H1 (cell line): Measurements from ENCODE around the gene ZNF546. TPM values are rescaled to one million over a fixed set of nuclear protein-coding genes. Genes with fewer than 3 reads are reported as not detected.

Experiments
- ATF3 ChIP-seq: IDR thresholded peaks from 2 replicates; pipeline ENCODE4 v1.6.1; 2011; ENCODE audit warnings: low read depth, mild to moderate bottlenecking, low read length; ENCODE audit not compliant: insufficient read depth
- BACH1 ChIP-seq: IDR thresholded peaks from 2 replicates; pipeline ENCODE4 v1.6.1; 2012; ENCODE audit warnings: low read length, improper control_type of control experiment
- CBX5 ChIP-seq: fragments of 300-800, 300-1000 bp; sonication (generic); IDR thresholded peaks from 2 replicates; pipeline ENCODE4 v1.7.1; 2016; ENCODE audit warnings: antibody characterized with exemption, low read length, low read depth
- CBX8 ChIP-seq: fragments of 300-800, 300-1000 bp; sonication (generic); IDR thresholded peaks from 2 replicates; pipeline ENCODE4 v1.7.1; 2016; ENCODE audit warnings: low read depth, low read length, borderline replicate concordance
- FOSL1 ChIP-seq: IDR thresholded peaks from 2 replicates; pipeline ENCODE4 v1.6.1; 2011; ENCODE audit warnings: mild to moderate bottlenecking, low read depth, low read length, moderate library complexity; ENCODE audit not compliant: insufficient read depth
- HDAC2 ChIP-seq, 2 experiments: fragments of 300-600 bp in 1 of 2; sonication (generic) in 1 of 2; IDR thresholded peaks; 2 replicates each; pipeline ENCODE4 v1.6.1; 2011 to 2012; ENCODE audit warnings: low read depth in 2 of 2, low read length in 2 of 2, mild to moderate bottlenecking in 2 of 2, moderate library complexity in 2 of 2, borderline replicate concordance in 1 of 2, inconsistent platforms in 1 of 2
- JUN ChIP-seq: IDR thresholded peaks from 2 replicates; pipeline ENCODE4 v1.6.1; 2011; ENCODE audit warnings: low read depth, mild to moderate bottlenecking, improper control_type of control experiment, low read length
- JUND ChIP-seq: IDR thresholded peaks from 2 replicates; pipeline ENCODE4 v1.6.1; 2011; ENCODE audit warnings: mild to moderate bottlenecking, improper control_type of control experiment, low read length
- KDM1A ChIP-seq: fragments of 200-600, 300-600 bp; sonication (generic); IDR thresholded peaks from 2 replicates; pipeline ENCODE4 v1.7.1; 2016; ENCODE audit warnings: mild to moderate bottlenecking, low read length, borderline replicate concordance
- KDM4A ChIP-seq: IDR thresholded peaks from one replicate; pipeline ENCODE4 v1.7.1; 2012; ENCODE audit warnings: low read depth, mild to moderate bottlenecking, moderate library complexity, low read length, inconsistent platforms; ENCODE audit not compliant: severe bottlenecking
- NANOG ChIP-seq: IDR thresholded peaks from 2 replicates; pipeline ENCODE4 v1.6.1; 2011; ENCODE audit warnings: low read length, low read depth, mild to moderate bottlenecking, inconsistent platforms; ENCODE audit not compliant: insufficient read depth, poor library complexity, severe bottlenecking
- NRF1 ChIP-seq: IDR thresholded peaks from 2 replicates; pipeline ENCODE4 v1.6.1; 2011; ENCODE audit warnings: mild to moderate bottlenecking, low read depth, low read length, improper control_type of control experiment
- POLR2AphosphoS5 ChIP-seq: IDR thresholded peaks from 2 replicates; pipeline ENCODE4 v1.6.1; 2011; ENCODE audit warnings: low read depth, low read length
- POU5F1 ChIP-seq: IDR thresholded peaks from 2 replicates; pipeline ENCODE4 v1.6.1; 2011; ENCODE audit warnings: low read depth, mild to moderate bottlenecking, low read length, moderate library complexity
- RBBP5 ChIP-seq: IDR thresholded peaks from 2 replicates; pipeline ENCODE4 v1.7.1; 2012; ENCODE audit warnings: low read depth, mild to moderate bottlenecking, inconsistent platforms, low read length, moderate library complexity, borderline replicate concordance
- RXRA ChIP-seq: IDR thresholded peaks from 2 replicates; pipeline ENCODE4 v1.6.1; 2011; ENCODE audit warnings: low read depth, mild to moderate bottlenecking, low read length, moderate library complexity; ENCODE audit not compliant: insufficient read depth
- SIRT6 ChIP-seq: IDR thresholded peaks from one replicate; pipeline ENCODE4 v1.7.1; 2012; ENCODE audit warnings: low read length, inconsistent platforms
- SP4 ChIP-seq: IDR thresholded peaks from 2 replicates; pipeline ENCODE4 v1.6.1; 2012; ENCODE audit warnings: low read length, inconsistent platforms
- TAF1 ChIP-seq: IDR thresholded peaks from 2 replicates; pipeline ENCODE4 v1.6.1; 2011; ENCODE audit warnings: mild to moderate bottlenecking, low read depth, low read length
- TAF7 ChIP-seq: optimal IDR thresholded peaks from 2 replicates; pipeline ENCODE3; 2011; ENCODE audit warnings: low read depth, mild to moderate bottlenecking, inconsistent platforms, low read length, moderate library complexity, borderline replicate concordance
- TEAD4 ChIP-seq: IDR thresholded peaks from 2 replicates; pipeline ENCODE4 v1.6.1; 2012; ENCODE audit warnings: low read depth, low read length, inconsistent platforms, mixed read lengths
- USF2 ChIP-seq: IDR thresholded peaks from 2 replicates; pipeline ENCODE4 v1.6.1; 2011; ENCODE audit warnings: low read length, improper control_type of control experiment
- ZNF274 ChIP-seq: IDR thresholded peaks from 2 replicates; pipeline ENCODE4 v1.7.0; 2012; ENCODE audit warnings: low read length, borderline replicate concordance; ENCODE audit errors: extremely low read depth
- polyA plus RNA-seq, 7 experiments: library from polyadenylated mRNA; depleted of rRNA in 3 of 7; stranded (reverse) in 5 of 7; unstranded in 2 of 7; fragments of >200 nt in 5 of 7; fragments of 200-250 nt in 2 of 7; gene quantifications; 1 replicate in 5 of 7; 2 replicates in 1 of 7; 4 replicates in 1 of 7; pipeline versions ENCODE4 v1.2.1 to v1.2.3, GENCODE V29; 2011 to 2013; ENCODE audit warnings: missing spikeins in 2 of 7, mixed read lengths in 2 of 7
- total RNA-seq: library from RNA; stranded (reverse); fragmentation: NEBNext Ultra II Directional; extraction: Animal tissue kit (Norgen Biotek cat#: 25700); gene quantifications from 2 replicates; pipeline ENCODE4 v1.2.1, GENCODE V29; 2021

The ZNF546 gene
- total and polyA plus RNA-seq, 2 of the 8 experiments (the other 6 are each of a cell fraction or from before 2014, with no cell fraction given), result 0.21 to 1.1 TPM

- TF ChIP-seq RBBP5 (no peak), ATF3 (no peak), FOSL1 (no peak), SIRT6 (no peak), TEAD4 (no peak), USF2 (no peak), HDAC2 (IDR thresholded peaks at IDR 0.05; ENCODE audit: borderline replicate concordance in 1 of 2, low read depth in 2 of 2, low read length in 2 of 2) (peak; percentile 92 to 99; a peak in 3 of 4 replicates), RXRA (no peak), KDM4A (peak; percentile 96), POU5F1 (no peak), KDM1A (peak; percentile 99), NANOG (no peak), NRF1 (peak; percentile 45; the same call in 1 of the 2 replicates), POLR2AphosphoS5 (no peak), SP4 (no peak), JUN (no peak), CBX8 (no peak), ZNF274 (no peak), TAF1 (peak; percentile 60; the same call in 1 of the 2 replicates), BACH1 (no peak), JUND (peak; percentile 32; the same call in 1 of the 2 replicates), TAF7 (no peak), CBX5 (no peak)
Observed at GRCh38 chr19:39996811-39997637, at the start of gene ZNF546 (continued).
